Measurements from ENCODE around the gene GATA2. TPM values are rescaled to one million over a fixed set of nuclear protein-coding genes. Genes with fewer than 3 reads are reported as not detected.

The GATA2 gene
- total RNA-seq, 1 donor from 2014 or later, result 11.0 TPM

DNA sequence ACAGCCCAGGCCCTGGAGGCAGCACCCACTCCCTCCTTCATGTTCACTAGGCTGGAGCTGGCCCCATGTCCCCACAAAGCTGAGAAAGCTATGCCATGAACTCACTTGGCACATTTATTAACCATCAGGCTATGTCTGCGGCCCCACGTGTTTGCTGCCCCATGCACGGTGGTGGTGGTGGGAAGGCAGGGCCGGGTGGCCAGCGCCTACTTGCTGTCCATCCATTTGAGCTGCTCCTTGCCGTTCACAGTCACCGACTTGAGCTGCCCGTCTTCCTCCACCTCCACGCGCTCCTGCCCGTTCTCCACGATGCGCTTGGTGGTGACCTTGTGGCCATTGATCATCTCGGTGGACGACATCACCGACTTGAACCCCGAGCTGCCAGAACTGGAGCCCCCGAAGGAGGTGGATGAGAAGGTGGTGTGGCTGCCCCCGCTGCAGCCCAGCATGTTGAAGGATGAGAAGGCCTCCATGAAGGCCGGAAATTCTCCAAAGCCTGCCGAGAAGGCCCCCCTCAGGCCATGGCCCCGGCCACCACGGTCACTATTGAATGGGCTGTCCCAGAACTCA lies 30.6 kb downstream of the GATA2 start:
- H3K9me3 ChIP-seq (replicated peaks), result no peaks in the 10 kb centered on the region
- peaks cover 28% of the 10 kb centered on the region for H3K27me3 ChIP-seq (ENCODE audit: low read depth)
- H3K4me1 ChIP-seq, result peaks cover 3% of the 10 kb centered on the region
- no peaks in the 10 kb centered on the region for H3K36me3 ChIP-seq
- intact Hi-C loops (cut with micrococcal nuclease), result no loop called here
- TF ChIP-seq, protein P1, sequence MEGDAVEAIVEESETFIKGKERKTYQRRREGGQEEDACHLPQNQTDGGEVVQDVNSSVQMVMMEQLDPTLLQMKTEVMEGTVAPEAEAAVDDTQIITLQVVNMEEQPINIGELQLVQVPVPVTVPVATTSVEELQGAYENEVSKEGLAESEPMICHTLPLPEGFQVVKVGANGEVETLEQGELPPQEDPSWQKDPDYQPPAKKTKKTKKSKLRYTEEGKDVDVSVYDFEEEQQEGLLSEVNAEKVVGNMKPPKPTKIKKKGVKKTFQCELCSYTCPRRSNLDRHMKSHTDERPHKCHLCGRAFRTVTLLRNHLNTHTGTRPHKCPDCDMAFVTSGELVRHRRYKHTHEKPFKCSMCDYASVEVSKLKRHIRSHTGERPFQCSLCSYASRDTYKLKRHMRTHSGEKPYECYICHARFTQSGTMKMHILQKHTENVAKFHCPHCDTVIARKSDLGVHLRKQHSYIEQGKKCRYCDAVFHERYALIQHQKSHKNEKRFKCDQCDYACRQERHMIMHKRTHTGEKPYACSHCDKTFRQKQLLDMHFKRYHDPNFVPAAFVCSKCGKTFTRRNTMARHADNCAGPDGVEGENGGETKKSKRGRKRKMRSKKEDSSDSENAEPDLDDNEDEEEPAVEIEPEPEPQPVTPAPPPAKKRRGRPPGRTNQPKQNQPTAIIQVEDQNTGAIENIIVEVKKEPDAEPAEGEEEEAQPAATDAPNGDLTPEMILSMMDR (IDR thresholded peaks at IDR 0.05; ENCODE audit: borderline replicate concordance), result no peak
- no peak overlapping the region for H3K4me3 ChIP-seq
- DNase-seq, result no peak
- H3K27ac ChIP-seq (replicated peaks), result no peak overlapping the region

DNA sequence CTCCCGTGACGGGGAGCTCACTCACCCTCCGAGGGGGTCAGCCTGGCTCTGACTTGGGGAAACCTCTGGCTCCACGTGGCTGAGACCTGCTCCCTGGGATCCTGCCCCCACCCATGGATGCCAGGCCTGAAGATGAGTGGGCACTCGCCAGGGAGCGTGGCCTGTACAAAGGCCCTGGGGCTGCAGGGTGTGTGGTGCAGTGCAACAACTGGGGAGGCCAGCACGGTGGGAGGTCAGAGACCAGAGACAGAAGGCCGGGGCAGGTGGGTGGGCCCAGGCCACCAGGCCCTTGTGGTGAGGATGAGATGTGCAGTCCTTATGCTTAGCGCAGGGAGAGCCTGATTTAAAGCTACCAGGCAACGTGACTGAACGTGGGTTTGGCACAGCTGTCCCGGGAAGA lies 31.3 kb downstream of the GATA2 start:
- Histone ChIP-seq H3K4me1 (peaks cover 3% of the 10 kb centered on the region), H3K27ac (replicated peaks) (no peak overlapping the region), H3K27me3 (ENCODE audit: low read depth) (peaks cover 28% of the 10 kb centered on the region), H3K36me3 (no peaks in the 10 kb centered on the region), H3K9me3 (replicated peaks) (no peaks in the 10 kb centered on the region), H3K4me3 (no peak overlapping the region)
- intact Hi-C loops (cut with micrococcal nuclease), result no loop called here
- TF ChIP-seq, protein P1 (IDR thresholded peaks at IDR 0.05; ENCODE audit: borderline replicate concordance), result no peak
- DNase-seq, result no peak

DNA sequence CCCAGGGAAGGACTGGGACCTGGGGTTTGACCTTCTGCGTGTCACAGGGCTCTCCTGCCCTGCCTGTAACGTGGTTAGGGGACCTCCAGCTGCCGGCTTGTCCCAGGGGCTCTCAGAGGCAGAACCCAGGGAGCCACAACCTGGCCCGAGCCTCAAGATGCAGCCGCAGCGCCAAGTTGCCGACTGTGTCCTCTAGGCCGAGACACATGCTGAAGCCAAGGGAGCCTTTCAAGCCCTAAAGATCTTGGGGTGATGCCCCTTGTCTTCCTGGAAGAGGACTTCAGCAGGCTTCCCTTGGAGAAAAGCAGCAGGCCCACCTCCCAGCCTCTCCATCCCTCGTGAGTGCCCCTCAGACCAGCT lies 33.6 kb downstream of the GATA2 start:
- Histone ChIP-seq H3K4me3 (no peak overlapping the region), H3K27ac (replicated peaks) (no peak overlapping the region), H3K9me3 (replicated peaks) (no peaks in the 10 kb centered on the region), H3K4me1 (peaks cover 1% of the 10 kb centered on the region), H3K27me3 (ENCODE audit: low read depth) (peaks cover 38% of the 10 kb centered on the region), H3K36me3 (no peaks in the 10 kb centered on the region)
- no peak for DNase-seq
- intact Hi-C loops (cut with micrococcal nuclease), result no loop called here
- TF ChIP-seq, protein P1 (IDR thresholded peaks at IDR 0.05; ENCODE audit: borderline replicate concordance), result no peak

DNA sequence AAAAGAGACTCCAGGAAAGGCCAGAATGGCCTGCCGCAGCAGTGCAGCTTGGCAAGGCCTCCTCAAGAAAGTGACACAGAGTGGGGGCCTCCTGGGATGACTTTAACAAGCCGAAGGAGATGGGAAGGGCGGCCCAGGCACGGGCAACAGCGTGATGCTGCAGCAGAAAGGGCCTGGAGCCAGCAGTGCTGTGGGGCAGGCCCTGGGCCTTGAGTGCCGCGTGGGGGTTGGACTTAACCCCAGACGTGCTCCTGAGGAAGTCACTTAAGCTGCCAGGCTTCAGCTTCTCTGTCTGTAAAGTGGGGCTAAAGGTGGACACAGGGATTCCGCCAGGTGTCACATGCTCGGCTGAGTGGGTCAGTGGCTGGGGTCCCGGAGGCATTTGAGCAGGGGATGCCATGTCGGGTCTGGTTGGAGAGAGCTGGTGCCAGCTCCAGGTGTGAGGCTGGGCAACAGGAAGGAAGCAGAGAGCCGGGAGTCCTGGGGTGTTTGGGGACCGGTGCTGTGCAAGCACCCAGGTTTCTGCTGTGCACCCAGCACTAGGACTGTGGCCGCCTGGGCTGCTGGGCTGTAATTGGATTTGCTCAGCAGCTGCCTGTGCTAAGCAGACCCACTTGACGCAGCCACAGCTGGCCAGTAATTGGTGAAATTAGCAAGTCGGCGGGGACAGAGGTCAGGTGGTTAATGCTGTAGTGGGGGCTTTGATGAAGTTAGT lies 34.1 kb downstream of the GATA2 start:
- no peak overlapping the region for H3K27ac ChIP-seq (replicated peaks)
- H3K4me3 ChIP-seq, result no peak overlapping the region
- intact Hi-C loops (cut with micrococcal nuclease), result no loop called here
- H3K4me1 ChIP-seq, result no peaks in the 10 kb centered on the region
- TF ChIP-seq, protein P1 (IDR thresholded peaks at IDR 0.05; ENCODE audit: borderline replicate concordance), result no peak
- DNase-seq, result no peak
- H3K36me3 ChIP-seq, result no peaks in the 10 kb centered on the region
- no peaks in the 10 kb centered on the region for H3K9me3 ChIP-seq (replicated peaks)
- peaks cover 43% of the 10 kb centered on the region for H3K27me3 ChIP-seq (ENCODE audit: low read depth)

DNA sequence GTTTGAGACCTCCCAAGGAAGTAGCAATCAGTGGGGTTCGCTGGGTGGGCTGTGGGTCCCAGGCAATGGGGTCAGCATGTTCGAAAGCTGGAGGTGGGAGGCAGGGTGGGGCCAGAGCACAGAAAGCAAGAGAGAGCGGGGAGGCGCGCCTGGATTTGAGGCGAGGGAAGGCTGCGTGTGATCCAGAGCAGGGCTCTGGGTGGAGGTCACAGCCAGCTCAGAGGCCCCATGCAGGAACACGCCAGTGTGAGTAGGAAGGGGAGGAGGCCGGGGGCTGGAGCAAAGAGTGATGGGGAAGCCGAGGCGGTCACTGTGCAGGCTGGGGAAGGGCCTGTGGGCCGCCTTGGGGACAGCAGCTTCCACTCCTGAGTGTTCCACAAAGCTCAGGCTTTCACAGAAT lies 35.1 kb downstream of the GATA2 start:
- no peak overlapping the region for H3K27ac ChIP-seq (replicated peaks)
- H3K4me3 ChIP-seq, result no peak overlapping the region
- intact Hi-C loops (cut with micrococcal nuclease), result no loop called here
- TF ChIP-seq, protein P1 (IDR thresholded peaks at IDR 0.05; ENCODE audit: borderline replicate concordance), result no peak
- no peaks in the 10 kb centered on the region for H3K4me1 ChIP-seq
- no peaks in the 10 kb centered on the region for H3K36me3 ChIP-seq
- peaks cover 51% of the 10 kb centered on the region for H3K27me3 ChIP-seq (ENCODE audit: low read depth)
- DNase-seq, result no peak
- no peaks in the 10 kb centered on the region for H3K9me3 ChIP-seq (replicated peaks)
